Stimulated activated CD4-positive, alpha-beta T cell treated with anti-CD3 and anti-CD28 coated beads, Interleukin-12 subunit alpha, Interleukin-12 subunit beta, amount 100 ng/mL, for 48 hours (primary cell): ENCODE results near the gene CCDC107.

Experiments
- DNase-seq, 3 donors: peaks; one replicate each; pipeline ENCODE4 v3.0.0-alpha.2; 2020; ENCODE audit warnings: low read depth in 2 of 3, low spot score in 1 of 3

CCDC107 gene

GRCh38 chr9:35659340-35659739 is 1.2 kb downstream of the CCDC107 start:
- DNase-seq = no peak

- no peak for DNase-seq
Measured at GRCh38 chr9:35660966-35661415, 2.9 kb downstream of the CCDC107 start.

GRCh38 chr9:35661756-35662350 is 3.8 kb downstream of the CCDC107 start:
- DNase-seq = no peak

- DNase-seq = no peak
Measured at GRCh38 chr9:35662437-35662836, 4.3 kb downstream of the CCDC107 start.

- peak; percentile 57 to 77 (median 62) for DNase-seq
Measured at GRCh38 chr9:35664531-35665470, 6.7 kb downstream of the CCDC107 start, which contains the start of gene ARHGEF39. Gene ARHGEF39 (minus strand): TSS chr9:35665195. CDS start chr9:35665169, 26 bp downstream.

GRCh38 chr9:35665471-35665818 is 7.4 kb downstream of the CCDC107 start:
- no peak for DNase-seq

- no peak for DNase-seq
Measured at GRCh38 chr9:35666045-35666444, 8.0 kb downstream of the CCDC107 start.

- DNase-seq = no peak
Measured at GRCh38 chr9:35666549-35666948, 8.5 kb downstream of the CCDC107 start.

- DNase-seq = no peak
Measured at GRCh38 chr9:35667939-35668338, 9.8 kb downstream of the CCDC107 start.

- DNase-seq = no peak
Measured at GRCh38 chr9:35669331-35670145, 11.4 kb downstream of the CCDC107 start.

GRCh38 chr9:35673132-35674024 is 15.3 kb downstream of the CCDC107 start, which contains the start of gene CA9:
Gene CA9 (plus strand): TSS chr9:35673928. CDS start chr9:35673960, 32 bp downstream.
- DNase-seq = no peak

- no peak for DNase-seq
Measured at GRCh38 chr9:35674025-35674361, 15.9 kb downstream of the CCDC107 start.

- no peak for DNase-seq
Measured at GRCh38 chr9:35675204-35675603, 17.1 kb downstream of the CCDC107 start.

- DNase-seq = no peak
Measured at GRCh38 chr9:35675732-35676392, 17.8 kb downstream of the CCDC107 start.

- no peak for DNase-seq
Measured at GRCh38 chr9:35679091-35679490, 21.0 kb downstream of the CCDC107 start.

- no peak for DNase-seq
Measured at GRCh38 chr9:35679766-35680330, 21.8 kb downstream of the CCDC107 start.

GRCh38 chr9:35680331-35681105 is 22.4 kb downstream of the CCDC107 start:
- DNase-seq = no peak

- no peak for DNase-seq
Measured at GRCh38 chr9:35681341-35682002, 23.4 kb downstream of the CCDC107 start.
